Superior temporal gyrus (tissue), 1 donor: ENCODE data around the gene BRK1.
"Not testable (repeated sequence)": the region's sequence is repeated elsewhere in the genome, so short reads cannot be mapped to it uniquely, and the experiment has no call there.

Experiments used
- DNase-seq: peaks from one replicate; pipeline ENCODE4 v3.0.0-alpha.2; 2016; ENCODE audit errors: extremely low spot score

BRK1 gene

DNA sequence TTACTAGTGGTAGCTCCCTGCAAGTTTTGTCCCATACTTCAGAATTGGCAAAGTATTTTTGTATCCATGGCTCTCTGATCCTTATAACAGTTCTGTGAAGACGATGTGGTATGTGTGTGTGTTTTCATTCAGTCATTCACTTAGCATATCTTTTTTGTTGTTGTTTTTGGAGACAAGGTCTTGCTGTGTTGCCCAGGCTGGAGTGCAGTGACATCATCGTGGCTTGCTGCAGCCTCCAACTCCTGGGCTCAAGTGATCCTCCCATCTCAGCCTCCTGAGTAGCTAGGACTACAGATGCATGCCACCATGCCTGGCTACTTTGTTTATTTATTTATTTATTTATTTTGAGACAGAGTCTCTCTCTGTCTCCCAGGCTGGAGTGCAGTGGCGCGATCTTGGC lies 60.7 kb downstream of the BRK1 start:
- not testable (repeated sequence) for DNase-seq
